ENCODE results near the gene NTRK2.

DNA sequence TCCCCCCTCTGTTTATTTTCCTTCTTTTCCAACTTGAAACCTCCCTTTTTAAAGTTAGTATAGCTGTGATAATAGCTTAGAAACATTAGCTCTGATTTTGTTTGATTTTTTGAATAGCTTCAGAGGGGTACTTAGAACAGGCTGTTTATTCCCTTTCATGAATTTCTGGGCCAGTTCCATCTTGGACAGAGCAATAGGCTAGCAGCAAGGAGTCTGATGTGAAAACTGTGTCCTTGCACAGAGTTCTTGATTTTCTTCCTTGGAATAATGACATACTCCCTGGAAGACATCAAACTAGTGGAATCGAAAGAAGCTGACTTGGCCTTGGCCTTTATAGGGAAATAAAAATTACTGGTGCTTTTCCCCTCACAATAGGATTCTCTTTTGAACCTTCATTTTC lies 32.9 kb downstream of the NTRK2 start:
- no peak for TF ChIP-seq EZH2 (IDR thresholded peaks at IDR 0.05; ENCODE audit: borderline replicate concordance, low read length)
- no peak for TF ChIP-seq CTCF (IDR thresholded peaks at IDR 0.05; ENCODE audit: low read length)
